Measurements from ENCODE around the gene SUSD1. TPM values are rescaled to one million over a fixed set of nuclear protein-coding genes. Genes with fewer than 3 reads are reported as not detected.

Gene SUSD1
- total RNA-seq, 1 experiment from 2014 or later, result 8.1 TPM

DNA sequence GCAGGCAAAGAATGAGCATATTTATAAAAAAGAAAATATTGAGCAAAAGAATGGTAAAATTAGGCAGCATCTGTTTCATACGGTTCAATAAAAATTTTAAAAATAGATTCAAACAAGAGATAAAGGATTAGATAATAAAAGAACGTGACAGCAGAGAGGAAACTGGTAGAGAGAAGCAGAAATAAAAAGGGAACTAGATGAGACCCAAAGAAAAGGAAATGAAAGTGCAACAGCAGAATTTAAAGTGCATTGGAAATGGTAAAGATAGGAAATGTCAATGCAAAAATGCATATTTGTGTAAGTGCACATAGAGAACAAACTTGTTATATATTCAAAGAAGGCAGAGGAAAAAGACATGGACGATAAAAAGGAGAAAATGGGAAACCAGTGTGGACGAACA, 70.2 kb downstream of the SUSD1 start:
- Histone ChIP-seq H3T11ph (ENCODE audit: low read length) (no peak overlapping the region), H4K20me1 (ENCODE audit: control insufficient read depth, insufficient read depth, insufficient read length) (no peaks in the 10 kb centered on the region), H3K4me1 (ENCODE audit: insufficient read depth, low read length) (no peaks in the 10 kb centered on the region), H3K18ac (ENCODE audit: insufficient read length, low read depth, low read length) (no peak overlapping the region), H3K79me2 (ENCODE audit: insufficient read depth, low read length) (no peaks in the 10 kb centered on the region), H3K56ac (ENCODE audit: insufficient read length, low read depth, low read length) (no peak overlapping the region), H4K5ac (ENCODE audit: insufficient read length, low read depth, low read length) (no peak overlapping the region), H2AFZ (ENCODE audit: low read length) (no peak overlapping the region), H4K8ac (replicated peaks; ENCODE audit: insufficient read length, low read depth, low read length) (no peak overlapping the region), H2BK15ac (ENCODE audit: low read depth, low read length) (no peak overlapping the region), H3K4me2 (ENCODE audit: insufficient read depth, insufficient read length, low read length) (no peak overlapping the region), H3K23ac (ENCODE audit: insufficient read length, low read depth, low read length) (no peak overlapping the region), H2BK12ac (ENCODE audit: insufficient read length, low read depth, low read length) (no peak overlapping the region), H3K27me3 (ENCODE audit: insufficient read depth, low read length) (no peaks in the 10 kb centered on the region), H2BK120ac (ENCODE audit: low read depth, low read length, poor library complexity, severe bottlenecking) (no peak overlapping the region), H3K27ac (ENCODE audit: insufficient read length, low read depth, low read length) (no peak overlapping the region), H3K79me1 (ENCODE audit: insufficient read depth, low read depth, low read length, poor library complexity, severe bottlenecking) (no peaks in the 10 kb centered on the region), H3K14ac (ENCODE audit: insufficient read depth, low read length) (no peak overlapping the region), H2BK20ac (ENCODE audit: low read depth, low read length, poor library complexity, severe bottlenecking) (no peak overlapping the region), H2AK5ac (ENCODE audit: insufficient read length, low read length) (no peak overlapping the region), H4K91ac (ENCODE audit: insufficient read length, low read depth, low read length) (no peak overlapping the region), H3K23me2 (ENCODE audit: insufficient read length, low read depth, low read length, poor library complexity, severe bottlenecking) (no peaks in the 10 kb centered on the region), H3K4ac (ENCODE audit: low read depth, low read length) (no peak overlapping the region), H2BK5ac (ENCODE audit: insufficient read length, low read length) (no peak overlapping the region), H3K9ac (ENCODE audit: extremely low read depth, insufficient read length, low read length) (no peak overlapping the region), H3K9me3 (ENCODE audit: control insufficient read depth, low read depth, low read length) (no peaks in the 10 kb centered on the region)
- TF ChIP-seq, protein P1, sequence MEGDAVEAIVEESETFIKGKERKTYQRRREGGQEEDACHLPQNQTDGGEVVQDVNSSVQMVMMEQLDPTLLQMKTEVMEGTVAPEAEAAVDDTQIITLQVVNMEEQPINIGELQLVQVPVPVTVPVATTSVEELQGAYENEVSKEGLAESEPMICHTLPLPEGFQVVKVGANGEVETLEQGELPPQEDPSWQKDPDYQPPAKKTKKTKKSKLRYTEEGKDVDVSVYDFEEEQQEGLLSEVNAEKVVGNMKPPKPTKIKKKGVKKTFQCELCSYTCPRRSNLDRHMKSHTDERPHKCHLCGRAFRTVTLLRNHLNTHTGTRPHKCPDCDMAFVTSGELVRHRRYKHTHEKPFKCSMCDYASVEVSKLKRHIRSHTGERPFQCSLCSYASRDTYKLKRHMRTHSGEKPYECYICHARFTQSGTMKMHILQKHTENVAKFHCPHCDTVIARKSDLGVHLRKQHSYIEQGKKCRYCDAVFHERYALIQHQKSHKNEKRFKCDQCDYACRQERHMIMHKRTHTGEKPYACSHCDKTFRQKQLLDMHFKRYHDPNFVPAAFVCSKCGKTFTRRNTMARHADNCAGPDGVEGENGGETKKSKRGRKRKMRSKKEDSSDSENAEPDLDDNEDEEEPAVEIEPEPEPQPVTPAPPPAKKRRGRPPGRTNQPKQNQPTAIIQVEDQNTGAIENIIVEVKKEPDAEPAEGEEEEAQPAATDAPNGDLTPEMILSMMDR (conservative IDR thresholded peaks at IDR 0.05), result no peak
- no CpG with 5 or more reads among the region's 4 CpGs for WGBS (ENCODE audit: extremely low coverage, insufficient read length, low lambda C conversion rate)
- Mint-ChIP-seq H3K27me3 (ENCODE audit: low read depth) (no peaks in the 10 kb centered on the region), H3K4me3 (no peak overlapping the region), H3K27ac (no peak overlapping the region), H3K4me1 (0 out of 4 replicates have a peak, but pooled peaks cover 0 to 4% of the 10 kb centered on the region in 2 experiments), H3K9me3 (no peaks in the 10 kb centered on the region), H3K36me3 (ENCODE audit: insufficient read depth in 1 of 3, low read depth in 3 of 3) (peaks cover 0 to 3% (median 0%) of the 10 kb centered on the region in 3 experiments; a peak in 1 of 7 replicates)
- no peak for DNase-seq
